Measurements from ENCODE around the gene RALGAPA2. TPM values are rescaled to one million over a fixed set of nuclear protein-coding genes. Genes with fewer than 3 reads are reported as not detected.
A peak's percentile ranks its signal among the peaks of the same experiment; 100 is the strongest.

Gene RALGAPA2
- total and polyA plus RNA-seq, 2 experiments from 2014 or later: 13.1 to 43.4 TPM

DNA sequence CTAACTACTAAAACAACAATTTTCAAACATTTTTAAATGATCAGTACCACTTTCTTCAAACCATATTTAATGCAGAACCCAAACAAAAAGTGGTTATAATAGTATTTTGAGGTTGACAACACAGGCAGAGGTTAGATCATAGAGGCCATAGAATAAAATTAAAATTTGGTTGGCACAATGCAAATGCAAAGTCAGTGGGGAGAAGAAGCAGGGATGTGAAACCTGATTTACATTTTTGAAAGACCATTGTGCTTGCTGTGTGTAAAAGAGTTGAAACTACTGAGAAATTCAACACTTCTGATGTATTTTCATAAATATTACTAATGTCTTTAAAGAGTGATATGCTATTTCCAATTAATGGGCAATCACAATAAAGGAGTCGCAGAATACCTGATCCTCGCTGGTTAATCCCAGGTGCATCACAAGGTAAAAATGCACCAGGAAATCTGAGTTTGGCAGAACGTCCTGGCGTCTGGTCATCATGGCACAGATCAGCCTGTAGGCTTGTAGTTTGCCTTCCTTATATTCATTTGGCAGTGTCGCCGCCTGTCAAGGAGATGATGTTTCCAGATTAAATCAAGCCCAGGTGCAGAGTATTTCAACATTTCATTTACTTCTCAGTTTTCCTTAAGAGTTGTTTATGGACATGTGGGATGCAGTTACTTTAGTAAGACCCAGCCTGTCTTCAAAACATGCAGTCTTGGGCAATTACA, 141.2 kb downstream of the RALGAPA2 start (continued):
- TF ChIP-seq, protein P1, sequence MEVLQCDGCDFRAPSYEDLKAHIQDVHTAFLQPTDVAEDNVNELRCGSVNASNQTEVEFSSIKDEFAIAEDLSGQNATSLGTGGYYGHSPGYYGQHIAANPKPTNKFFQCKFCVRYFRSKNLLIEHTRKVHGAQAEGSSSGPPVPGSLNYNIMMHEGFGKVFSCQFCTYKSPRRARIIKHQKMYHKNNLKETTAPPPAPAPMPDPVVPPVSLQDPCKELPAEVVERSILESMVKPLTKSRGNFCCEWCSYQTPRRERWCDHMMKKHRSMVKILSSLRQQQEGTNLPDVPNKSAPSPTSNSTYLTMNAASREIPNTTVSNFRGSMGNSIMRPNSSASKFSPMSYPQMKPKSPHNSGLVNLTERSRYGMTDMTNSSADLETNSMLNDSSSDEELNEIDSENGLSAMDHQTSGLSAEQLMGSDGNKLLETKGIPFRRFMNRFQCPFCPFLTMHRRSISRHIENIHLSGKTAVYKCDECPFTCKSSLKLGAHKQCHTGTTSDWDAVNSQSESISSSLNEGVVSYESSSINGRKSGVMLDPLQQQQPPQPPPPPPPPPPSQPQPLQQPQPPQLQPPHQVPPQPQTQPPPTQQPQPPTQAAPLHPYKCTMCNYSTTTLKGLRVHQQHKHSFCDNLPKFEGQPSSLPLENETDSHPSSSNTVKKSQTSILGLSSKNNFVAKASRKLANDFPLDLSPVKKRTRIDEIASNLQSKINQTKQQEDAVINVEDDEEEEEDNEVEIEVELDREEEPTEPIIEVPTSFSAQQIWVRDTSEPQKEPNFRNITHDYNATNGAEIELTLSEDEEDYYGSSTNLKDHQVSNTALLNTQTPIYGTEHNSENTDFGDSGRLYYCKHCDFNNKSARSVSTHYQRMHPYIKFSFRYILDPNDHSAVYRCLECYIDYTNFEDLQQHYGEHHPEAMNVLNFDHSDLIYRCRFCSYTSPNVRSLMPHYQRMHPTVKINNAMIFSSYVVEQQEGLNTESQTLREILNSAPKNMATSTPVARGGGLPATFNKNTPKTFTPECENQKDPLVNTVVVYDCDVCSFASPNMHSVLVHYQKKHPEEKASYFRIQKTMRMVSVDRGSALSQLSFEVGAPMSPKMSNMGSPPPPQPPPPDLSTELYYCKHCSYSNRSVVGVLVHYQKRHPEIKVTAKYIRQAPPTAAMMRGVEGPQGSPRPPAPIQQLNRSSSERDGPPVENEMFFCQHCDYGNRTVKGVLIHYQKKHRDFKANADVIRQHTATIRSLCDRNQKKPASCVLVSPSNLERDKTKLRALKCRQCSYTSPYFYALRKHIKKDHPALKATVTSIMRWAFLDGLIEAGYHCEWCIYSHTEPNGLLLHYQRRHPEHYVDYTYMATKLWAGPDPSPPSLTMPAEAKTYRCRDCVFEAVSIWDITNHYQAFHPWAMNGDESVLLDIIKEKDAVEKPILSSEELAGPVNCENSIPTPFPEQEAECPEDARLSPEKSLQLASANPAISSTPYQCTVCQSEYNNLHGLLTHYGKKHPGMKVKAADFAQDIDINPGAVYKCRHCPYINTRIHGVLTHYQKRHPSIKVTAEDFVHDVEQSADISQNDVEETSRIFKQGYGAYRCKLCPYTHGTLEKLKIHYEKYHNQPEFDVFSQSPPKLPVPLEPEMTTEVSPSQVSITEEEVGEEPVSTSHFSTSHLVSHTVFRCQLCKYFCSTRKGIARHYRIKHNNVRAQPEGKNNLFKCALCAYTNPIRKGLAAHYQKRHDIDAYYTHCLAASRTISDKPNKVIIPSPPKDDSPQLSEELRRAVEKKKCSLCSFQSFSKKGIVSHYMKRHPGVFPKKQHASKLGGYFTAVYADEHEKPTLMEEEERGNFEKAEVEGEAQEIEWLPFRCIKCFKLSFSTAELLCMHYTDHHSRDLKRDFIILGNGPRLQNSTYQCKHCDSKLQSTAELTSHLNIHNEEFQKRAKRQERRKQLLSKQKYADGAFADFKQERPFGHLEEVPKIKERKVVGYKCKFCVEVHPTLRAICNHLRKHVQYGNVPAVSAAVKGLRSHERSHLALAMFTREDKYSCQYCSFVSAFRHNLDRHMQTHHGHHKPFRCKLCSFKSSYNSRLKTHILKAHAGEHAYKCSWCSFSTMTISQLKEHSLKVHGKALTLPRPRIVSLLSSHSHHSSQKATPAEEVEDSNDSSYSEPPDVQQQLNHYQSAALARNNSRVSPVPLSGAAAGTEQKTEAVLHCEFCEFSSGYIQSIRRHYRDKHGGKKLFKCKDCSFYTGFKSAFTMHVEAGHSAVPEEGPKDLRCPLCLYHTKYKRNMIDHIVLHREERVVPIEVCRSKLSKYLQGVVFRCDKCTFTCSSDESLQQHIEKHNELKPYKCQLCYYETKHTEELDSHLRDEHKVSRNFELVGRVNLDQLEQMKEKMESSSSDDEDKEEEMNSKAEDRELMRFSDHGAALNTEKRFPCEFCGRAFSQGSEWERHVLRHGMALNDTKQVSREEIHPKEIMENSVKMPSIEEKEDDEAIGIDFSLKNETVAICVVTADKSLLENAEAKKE (CRISPR knock-in tag; IDR thresholded peaks at IDR 0.05): no peak
- TF ChIP-seq NANOG (IDR thresholded peaks at IDR 0.05; ENCODE audit: borderline replicate concordance): no peak
- TF ChIP-seq POLR2AphosphoS5 (IDR thresholded peaks at IDR 0.05; ENCODE audit: low read depth): no peak
- TF ChIP-seq EZH2 (IDR thresholded peaks at IDR 0.05; ENCODE audit: low read depth, unreplicated experiment): no peak
- TF ChIP-seq ZNF331 (CRISPR knock-in tag; IDR thresholded peaks at IDR 0.05; ENCODE audit: low read depth): no peak

DNA sequence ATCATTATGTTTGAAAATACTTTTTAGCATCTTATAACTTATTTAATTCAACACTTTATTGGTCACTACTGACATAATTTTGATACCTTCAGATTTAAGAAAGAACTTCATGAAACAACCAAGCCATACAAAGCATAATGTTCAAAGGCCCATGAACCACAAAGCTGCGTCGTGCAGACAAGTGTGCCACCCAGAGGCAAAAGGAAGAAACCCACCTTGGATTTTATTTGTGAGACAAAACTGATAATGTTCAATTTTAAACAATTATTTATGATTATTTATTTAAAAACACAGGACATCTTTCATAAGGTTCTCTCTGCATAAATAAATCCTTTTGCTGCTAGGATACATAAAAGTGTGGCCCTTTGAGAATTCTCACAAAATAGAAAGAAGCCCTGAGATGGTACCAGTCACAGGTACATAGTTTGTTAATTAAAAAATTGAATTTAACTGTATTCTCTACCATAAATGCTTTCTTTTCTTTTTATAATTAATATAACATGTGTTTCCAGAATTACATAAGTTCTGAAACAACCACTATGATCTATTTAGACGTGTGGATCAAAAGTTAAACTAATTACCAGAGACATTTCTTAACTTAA, 143.7 kb downstream of the RALGAPA2 start:
- Histone ChIP-seq H3F3A (replicated peaks; ENCODE audit: low read depth) (no peaks in the 10 kb centered on the region), H3K9me2 (ENCODE audit: insufficient read depth) (no peaks in the 10 kb centered on the region), H4K20me1 (replicated peaks; ENCODE audit: insufficient read depth) (no peaks in the 10 kb centered on the region), H3K79me2 (replicated peaks; ENCODE audit: insufficient read depth) (no peaks in the 10 kb centered on the region), H3K27ac (ENCODE audit: low read depth) (no peak overlapping the region), H3K36me3 (ENCODE audit: insufficient read depth) (no peaks in the 10 kb centered on the region), H3K27me3 (ENCODE audit: insufficient read depth) (no peaks in the 10 kb centered on the region), H3K4me1 (ENCODE audit: insufficient read depth) (peaks cover 4% of the 10 kb centered on the region; the same call in 1 of the 2 replicates), H2AFZ (no peak overlapping the region), H3K4me2 (no peak overlapping the region), H3K4me3 (no peak overlapping the region)
- ATAC-seq (no peak; the same call in 2 of the 3 replicates), DNase-seq (ENCODE audit: low spot score) (peak; percentile 70)
- Mint-ChIP-seq H3K4me1 (peaks cover 9% of the 10 kb centered on the region), H3K27me3 (ENCODE audit: insufficient read depth, low read depth, poor library complexity) (peaks cover 2% of the 10 kb centered on the region), H3K36me3 (ENCODE audit: low read depth) (no peaks in the 10 kb centered on the region; the same call in 1 of the 3 replicates), H3K27ac (no peak overlapping the region), H3K4me3 (no peak overlapping the region), H3K9me3 (no peaks in the 10 kb centered on the region)
- TF ChIP-seq, protein P2, sequence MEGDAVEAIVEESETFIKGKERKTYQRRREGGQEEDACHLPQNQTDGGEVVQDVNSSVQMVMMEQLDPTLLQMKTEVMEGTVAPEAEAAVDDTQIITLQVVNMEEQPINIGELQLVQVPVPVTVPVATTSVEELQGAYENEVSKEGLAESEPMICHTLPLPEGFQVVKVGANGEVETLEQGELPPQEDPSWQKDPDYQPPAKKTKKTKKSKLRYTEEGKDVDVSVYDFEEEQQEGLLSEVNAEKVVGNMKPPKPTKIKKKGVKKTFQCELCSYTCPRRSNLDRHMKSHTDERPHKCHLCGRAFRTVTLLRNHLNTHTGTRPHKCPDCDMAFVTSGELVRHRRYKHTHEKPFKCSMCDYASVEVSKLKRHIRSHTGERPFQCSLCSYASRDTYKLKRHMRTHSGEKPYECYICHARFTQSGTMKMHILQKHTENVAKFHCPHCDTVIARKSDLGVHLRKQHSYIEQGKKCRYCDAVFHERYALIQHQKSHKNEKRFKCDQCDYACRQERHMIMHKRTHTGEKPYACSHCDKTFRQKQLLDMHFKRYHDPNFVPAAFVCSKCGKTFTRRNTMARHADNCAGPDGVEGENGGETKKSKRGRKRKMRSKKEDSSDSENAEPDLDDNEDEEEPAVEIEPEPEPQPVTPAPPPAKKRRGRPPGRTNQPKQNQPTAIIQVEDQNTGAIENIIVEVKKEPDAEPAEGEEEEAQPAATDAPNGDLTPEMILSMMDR (conservative IDR thresholded peaks at IDR 0.05; ENCODE audit: low read depth in 2 of 2): peak; percentile 81 to 84
- TF ChIP-seq STAT1 (IDR thresholded peaks at IDR 0.05; ENCODE audit: unreplicated experiment): no peak
